Panc1 (cell line): ENCODE data around the gene STARD13. TPM values are rescaled to one million over a fixed set of nuclear protein-coding genes. Genes with fewer than 3 reads are reported as not detected.

Source experiments
- ATAC-seq: fragments of 200-7000 bp; cut with Tn5 transposase; 2 replicates; pipeline ENCODE4 v1.9.1; 2020; ENCODE audit warnings: mild to moderate bottlenecking, moderate library complexity
- BruUV-seq: library from RNA; stranded (reverse); fragments of 400-500 nt; replicated peaks from 2 replicates; lab custom pipeline; 2021; lab: Mats Ljungman, UMichigan
- CTCF ChIA-PET: fragments of 300-600 bp; sonication (Branson Sonifier 250); formaldehyde crosslinking; loops from one replicate; lab custom pipeline; 2022; ENCODE audit warnings: antibody characterized with exemption; lab: Charles Lee
- POLR2A ChIA-PET: fragments of 300-600 bp; sonication (Branson Sonifier 250); formaldehyde crosslinking; loops from one replicate; lab custom pipeline; 2022; ENCODE audit warnings: antibody characterized with exemption; lab: Charles Lee
- DNase-seq: peaks from one replicate; pipeline ENCODE4 v3.0.0-alpha.2; 2010; ENCODE audit warnings: low read depth, low spot score
- H3K27ac ChIP-seq: 2 replicates; pipeline ENCODE4 v1.5.1; 2011; ENCODE audit warnings: mild to moderate bottlenecking, low read length, inconsistent platforms
- H3K27me3 ChIP-seq: fragments of 200-500 bp; sonication (Bioruptor generic); 2 replicates; pipeline ENCODE4 v1.6.0; 2014; ENCODE audit warnings: low read length, inconsistent platforms; ENCODE audit not compliant: control insufficient read depth, insufficient read depth
- H3K36me3 ChIP-seq: fragments of 200-500 bp; sonication (Bioruptor generic); 2 replicates; pipeline ENCODE4 v1.5.1; 2014; ENCODE audit warnings: inconsistent platforms, mild to moderate bottlenecking, low read length, moderate library complexity; ENCODE audit not compliant: control insufficient read depth, insufficient read depth
- H3K4me1 ChIP-seq: 2 replicates; pipeline ENCODE4 v1.5.1; 2011; ENCODE audit warnings: inconsistent platforms, mild to moderate bottlenecking, low read length, moderate library complexity; ENCODE audit not compliant: control insufficient read depth, insufficient read depth
- H3K4me3 ChIP-seq, 2 experiments: 2 replicates each; pipeline ENCODE4 v1.5.1; 2011 to 2012; ENCODE audit warnings: low read depth in 2 of 2, low read length in 2 of 2, mild to moderate bottlenecking in 2 of 2, inconsistent platforms in 1 of 2, moderate library complexity in 1 of 2
- H3K9me3 ChIP-seq: fragments of 200-500 bp; sonication (Bioruptor generic); 2 replicates; pipeline ENCODE4 v1.5.1; 2014; ENCODE audit warnings: low read depth, mild to moderate bottlenecking, inconsistent platforms, low read length, moderate library complexity; ENCODE audit not compliant: control insufficient read depth, insufficient read depth
- CTCF ChIP-seq: fragments of 450-650 bp; IDR thresholded peaks from 2 replicates; pipeline ENCODE4 v1.5.1; 2017; ENCODE audit warnings: mild to moderate bottlenecking
- POLR2AphosphoS5 ChIP-seq: IDR thresholded peaks from 2 replicates; pipeline ENCODE4 v1.6.1; 2012; ENCODE audit warnings: mild to moderate bottlenecking, low read depth, low read length, moderate library complexity
- SIN3A ChIP-seq: IDR thresholded peaks from 2 replicates; pipeline ENCODE4 v1.6.1; 2012; ENCODE audit warnings: low read depth, mild to moderate bottlenecking, low read length, moderate library complexity, borderline replicate concordance; ENCODE audit not compliant: insufficient read depth
- TCF7L2 ChIP-seq: IDR thresholded peaks from 2 replicates; pipeline ENCODE4 v1.6.1; 2011; ENCODE audit warnings: mild to moderate bottlenecking, low read depth, low read length, inconsistent platforms
- in situ Hi-C: cut with HindIII; loops from 2 replicates; pipeline ENCODE4 v1.10.0; 2016; ENCODE audit warnings: low sequenced_read_pairs, low pct_unique_long_range_greater_than_20kb
- intact Hi-C: fragments of 100-400 bp; cut with micrococcal nuclease; formaldehyde crosslinking; loops from one replicate; pipeline ENCODE4 v1.10.0; 2022; ENCODE audit not compliant: unreplicated experiment
- total RNA-seq: library from RNA; stranded (reverse); gene quantifications from one replicate; pipeline ENCODE4 v1.2.1, GENCODE V29; 2021; ENCODE audit not compliant: unreplicated experiment
- TF ChIP-seq, protein P1 (sequence below), 2 experiments: IDR thresholded peaks; 2 replicates each; pipeline ENCODE4 v1.6.1; 2011 to 2012; ENCODE audit warnings: low read depth in 2 of 2, control low read depth in 1 of 2, low read length in 1 of 2, mild to moderate bottlenecking in 1 of 2, moderate library complexity in 1 of 2; ENCODE audit not compliant: insufficient read depth in 1 of 2

Gene STARD13
- total RNA-seq, 1 experiment from 2014 or later: 6.5 TPM

GRCh38 chr13:33289966-33290365 lies 4.4 kb upstream of the STARD13 start:
- TF ChIP-seq TCF7L2 (no peak), POLR2AphosphoS5 (no peak), CTCF (no peak), SIN3A (no peak)
- TF ChIP-seq, protein P1, sequence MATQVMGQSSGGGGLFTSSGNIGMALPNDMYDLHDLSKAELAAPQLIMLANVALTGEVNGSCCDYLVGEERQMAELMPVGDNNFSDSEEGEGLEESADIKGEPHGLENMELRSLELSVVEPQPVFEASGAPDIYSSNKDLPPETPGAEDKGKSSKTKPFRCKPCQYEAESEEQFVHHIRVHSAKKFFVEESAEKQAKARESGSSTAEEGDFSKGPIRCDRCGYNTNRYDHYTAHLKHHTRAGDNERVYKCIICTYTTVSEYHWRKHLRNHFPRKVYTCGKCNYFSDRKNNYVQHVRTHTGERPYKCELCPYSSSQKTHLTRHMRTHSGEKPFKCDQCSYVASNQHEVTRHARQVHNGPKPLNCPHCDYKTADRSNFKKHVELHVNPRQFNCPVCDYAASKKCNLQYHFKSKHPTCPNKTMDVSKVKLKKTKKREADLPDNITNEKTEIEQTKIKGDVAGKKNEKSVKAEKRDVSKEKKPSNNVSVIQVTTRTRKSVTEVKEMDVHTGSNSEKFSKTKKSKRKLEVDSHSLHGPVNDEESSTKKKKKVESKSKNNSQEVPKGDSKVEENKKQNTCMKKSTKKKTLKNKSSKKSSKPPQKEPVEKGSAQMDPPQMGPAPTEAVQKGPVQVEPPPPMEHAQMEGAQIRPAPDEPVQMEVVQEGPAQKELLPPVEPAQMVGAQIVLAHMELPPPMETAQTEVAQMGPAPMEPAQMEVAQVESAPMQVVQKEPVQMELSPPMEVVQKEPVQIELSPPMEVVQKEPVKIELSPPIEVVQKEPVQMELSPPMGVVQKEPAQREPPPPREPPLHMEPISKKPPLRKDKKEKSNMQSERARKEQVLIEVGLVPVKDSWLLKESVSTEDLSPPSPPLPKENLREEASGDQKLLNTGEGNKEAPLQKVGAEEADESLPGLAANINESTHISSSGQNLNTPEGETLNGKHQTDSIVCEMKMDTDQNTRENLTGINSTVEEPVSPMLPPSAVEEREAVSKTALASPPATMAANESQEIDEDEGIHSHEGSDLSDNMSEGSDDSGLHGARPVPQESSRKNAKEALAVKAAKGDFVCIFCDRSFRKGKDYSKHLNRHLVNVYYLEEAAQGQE (IDR thresholded peaks at IDR 0.05; ENCODE audit: insufficient read depth in 1 of 2, low read depth in 2 of 2, low read length in 1 of 2): no peak
- no peak for ATAC-seq
- Histone ChIP-seq H3K27me3 (no peaks in the 10 kb centered on the region), H3K9me3 (no peaks in the 10 kb centered on the region), H3K36me3 (no peaks in the 10 kb centered on the region), H3K4me1 (peaks cover 6% of the 10 kb centered on the region; the same call in 1 of the 2 replicates), H3K4me3 (no peak overlapping the region), H3K27ac (no peak overlapping the region)
- intact Hi-C loops: no loop called here
- in situ Hi-C loops: no loop called here
- ChIA-PET CTCF (no interaction called here), POLR2A (no interaction called here)
- no TSS peak for BruUV-seq
- DNase-seq: no peak

GRCh38 chr13:33287142-33287882 lies 1.8 kb upstream of the STARD13 start:
- DNase-seq (no peak), ATAC-seq (no peak)
- Histone ChIP-seq H3K36me3 (no peaks in the 10 kb centered on the region), H3K27ac (no peak overlapping the region), H3K9me3 (no peaks in the 10 kb centered on the region), H3K27me3 (no peaks in the 10 kb centered on the region), H3K4me3 (no peak overlapping the region), H3K4me1 (peaks cover 6% of the 10 kb centered on the region; the same call in 1 of the 2 replicates)
- no TSS peak for BruUV-seq
- CTCF ChIA-PET: no interaction called here
- in situ Hi-C loops (no loop called here), intact Hi-C loops (no loop called here)
- POLR2A ChIA-PET: no interaction called here
- TF ChIP-seq POLR2AphosphoS5: no peak
- no peak for TF ChIP-seq SIN3A
- TF ChIP-seq CTCF: no peak
- no peak for TF ChIP-seq TCF7L2
- TF ChIP-seq, protein P1 (IDR thresholded peaks at IDR 0.05; ENCODE audit: insufficient read depth in 1 of 2, low read depth in 2 of 2, low read length in 1 of 2): no peak
